GM21390 (cell line): ENCODE results near the gene SATB2.

ENCODE experiments used
- ATAC-seq: cut with Tn5 transposase; IDR thresholded peaks from one replicate; pipeline ENCODE4 v1.9.1; 2021; ENCODE audit not compliant: unreplicated experiment

SATB2 gene

DNA sequence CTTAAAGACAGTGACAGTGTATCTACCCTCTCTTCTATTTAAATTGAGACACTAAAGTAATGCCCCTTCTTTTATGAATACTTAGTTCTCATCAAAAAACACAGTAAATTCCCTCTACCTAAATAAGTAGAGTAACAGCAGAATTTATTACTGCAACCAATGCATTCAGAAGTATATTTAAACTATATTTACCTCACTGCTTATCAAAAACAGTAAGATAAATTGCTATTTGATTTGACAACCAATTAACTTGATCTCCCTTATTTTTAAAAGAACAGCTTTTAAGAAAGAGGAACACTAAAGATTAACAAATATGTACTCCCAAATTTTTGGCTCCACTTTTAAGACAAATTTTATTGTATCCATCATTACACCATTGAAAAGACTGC is 4.8 kb downstream of the SATB2 start:
- no peak for ATAC-seq

DNA sequence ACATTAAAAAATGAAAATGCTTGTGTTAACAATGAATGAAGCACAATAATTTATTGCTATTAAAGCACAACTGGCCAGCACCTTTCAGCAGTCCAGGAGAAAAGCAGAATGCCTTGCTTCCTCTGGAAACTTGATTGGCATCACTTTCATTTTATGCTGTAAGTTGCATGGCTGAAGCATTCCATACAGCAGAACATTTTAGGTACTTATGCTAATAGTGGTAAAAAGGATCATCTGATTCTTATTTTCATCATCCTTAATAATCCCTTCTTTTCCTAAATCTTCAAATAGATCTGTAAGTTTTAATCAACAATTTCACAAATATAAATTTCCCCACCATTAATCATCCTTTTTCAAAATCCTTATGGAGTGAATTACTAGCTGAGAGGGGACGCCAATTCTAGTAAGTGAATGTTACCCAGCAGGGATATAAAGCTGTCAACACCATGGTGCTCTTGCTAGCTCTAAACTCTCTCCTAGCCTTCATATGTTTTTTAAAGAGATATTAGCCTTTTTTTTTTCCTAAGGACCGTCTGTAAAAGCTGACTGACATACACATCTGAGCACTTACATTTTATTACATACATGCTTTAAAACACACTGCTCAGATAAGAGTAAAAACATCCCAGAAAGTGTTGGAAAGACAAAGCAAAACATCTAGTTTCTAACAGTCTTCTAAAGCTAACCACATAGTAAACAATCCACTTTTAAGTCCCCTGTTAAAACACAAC is 5.3 kb downstream of the SATB2 start:
- no peak for ATAC-seq

DNA sequence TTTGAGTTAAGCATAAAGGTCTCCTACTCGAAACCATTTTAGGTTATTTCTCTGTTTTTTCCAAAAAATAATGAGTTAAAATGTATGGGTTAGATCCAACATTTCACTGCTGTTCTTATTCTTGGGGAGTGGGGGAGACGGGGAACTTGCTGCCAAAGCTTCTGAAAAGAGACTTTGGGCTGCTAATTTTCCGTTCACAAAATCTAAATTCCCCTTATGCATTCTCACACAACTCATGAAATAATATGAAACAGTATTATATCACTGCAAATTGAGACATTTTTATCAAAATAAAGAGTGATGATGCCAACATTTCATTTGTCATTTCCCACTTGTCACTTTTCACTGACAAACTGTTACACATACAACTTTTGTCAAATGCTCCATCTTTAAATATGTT is 7.8 kb downstream of the SATB2 start:
- ATAC-seq: no peak

DNA sequence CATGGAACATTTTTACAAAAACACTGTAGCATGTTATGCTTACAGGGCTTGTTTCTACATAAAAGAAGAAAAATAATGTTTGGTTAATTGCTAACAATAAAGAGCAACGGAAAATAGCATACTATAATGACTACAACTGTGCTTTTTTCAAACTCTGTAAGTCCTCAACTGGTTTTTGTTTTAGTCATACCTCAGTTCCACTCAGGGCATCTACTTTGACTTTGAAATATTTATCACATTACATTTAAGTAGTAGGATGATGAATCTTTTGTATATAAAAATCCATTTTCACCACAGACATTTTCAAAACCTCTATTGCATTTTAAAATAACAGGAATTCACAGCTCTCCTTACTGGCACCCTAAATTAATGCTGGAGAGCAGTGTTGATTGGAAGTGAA is 8.3 kb downstream of the SATB2 start:
- ATAC-seq: no peak

DNA sequence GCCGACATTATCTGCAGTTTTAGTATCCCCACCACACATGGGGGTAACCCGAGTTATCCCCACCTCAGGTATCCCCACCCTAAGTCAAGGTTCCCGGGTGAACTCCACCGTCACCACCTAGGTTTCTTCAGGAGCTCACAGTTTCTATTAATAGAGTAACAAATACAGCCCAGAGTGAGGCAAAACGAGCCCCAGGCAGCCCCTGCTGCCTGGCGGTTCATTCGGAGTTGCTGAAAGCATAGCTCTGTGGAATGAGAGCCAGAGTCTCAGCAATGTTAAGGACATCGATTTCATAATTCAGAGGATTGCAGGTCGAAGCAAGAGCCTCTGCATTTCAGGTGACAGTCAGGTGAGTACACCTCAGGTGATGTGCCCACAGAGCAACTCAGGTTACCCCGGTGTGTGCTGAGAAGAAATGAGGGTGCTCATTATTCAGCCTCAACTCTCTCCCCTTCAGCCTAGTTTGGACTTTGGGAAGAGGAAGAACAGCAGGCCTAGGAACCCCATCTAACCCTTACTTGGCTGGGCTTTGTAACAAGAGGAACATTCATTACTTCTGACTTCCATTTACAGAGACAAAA is 10.7 kb downstream of the SATB2 start:
- no peak for ATAC-seq

DNA sequence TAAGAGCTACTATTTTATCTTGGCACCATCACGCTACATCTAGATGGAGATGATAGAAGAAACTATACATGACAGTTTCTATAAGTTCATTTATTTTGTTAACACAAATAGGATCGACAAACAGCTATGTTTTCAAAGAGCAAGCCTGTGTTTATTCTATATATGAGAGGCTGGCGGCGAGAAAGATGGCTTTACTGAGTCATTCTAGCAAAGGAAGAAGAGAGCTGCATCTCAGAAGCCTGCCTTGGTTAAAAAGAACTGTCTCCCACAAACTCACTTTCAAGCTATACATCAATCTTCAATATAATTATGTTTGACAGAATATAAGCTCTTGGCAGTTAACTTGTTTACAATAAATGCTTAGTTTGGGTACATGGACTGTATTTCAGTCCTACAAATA is 13.0 kb downstream of the SATB2 start:
- ATAC-seq: no peak

DNA sequence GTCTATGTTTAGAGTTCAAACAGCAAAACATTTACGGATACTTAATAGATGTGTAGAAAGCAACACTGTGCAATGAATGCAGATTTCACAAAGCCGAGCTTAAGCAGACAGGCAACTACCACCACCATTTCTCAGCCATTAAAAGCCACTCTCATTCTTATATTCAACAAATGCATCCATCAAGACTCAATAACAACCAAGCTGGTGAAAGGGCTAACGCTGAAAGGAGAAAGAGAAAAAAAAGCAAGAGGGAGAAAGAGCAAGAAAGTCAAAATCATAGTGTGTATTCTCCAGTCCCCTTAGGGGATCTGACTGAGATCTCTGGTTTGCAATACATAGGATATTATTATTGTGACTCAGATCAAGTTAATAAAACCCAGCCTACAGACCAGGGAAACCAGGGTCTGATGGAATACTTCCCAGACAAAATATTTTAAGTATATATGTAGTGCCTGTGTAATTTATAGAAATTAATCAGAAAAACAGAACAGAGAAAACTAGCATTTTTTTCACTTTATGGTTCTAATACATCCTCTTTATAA is 14.1 kb downstream of the SATB2 start:
- ATAC-seq: no peak

DNA sequence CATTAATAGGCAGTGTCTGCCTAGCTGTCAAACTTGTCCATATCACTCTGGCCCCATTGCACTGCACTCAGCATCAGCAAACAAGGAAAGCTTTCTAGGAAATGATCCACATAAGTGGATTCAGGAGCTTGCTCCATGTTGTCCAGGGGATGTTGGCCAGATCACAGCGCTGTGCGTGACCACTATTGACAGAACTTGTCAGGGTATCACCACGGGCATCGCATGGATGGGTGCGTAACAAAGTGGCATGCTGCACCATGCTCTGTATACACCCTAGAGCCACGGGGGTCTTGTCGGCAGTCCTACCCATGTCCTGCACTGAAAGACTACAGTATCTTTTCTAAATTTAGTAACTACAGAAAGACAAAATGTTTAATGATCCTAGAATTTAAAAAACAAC is 15.6 kb downstream of the SATB2 start:
- ATAC-seq: no peak

DNA sequence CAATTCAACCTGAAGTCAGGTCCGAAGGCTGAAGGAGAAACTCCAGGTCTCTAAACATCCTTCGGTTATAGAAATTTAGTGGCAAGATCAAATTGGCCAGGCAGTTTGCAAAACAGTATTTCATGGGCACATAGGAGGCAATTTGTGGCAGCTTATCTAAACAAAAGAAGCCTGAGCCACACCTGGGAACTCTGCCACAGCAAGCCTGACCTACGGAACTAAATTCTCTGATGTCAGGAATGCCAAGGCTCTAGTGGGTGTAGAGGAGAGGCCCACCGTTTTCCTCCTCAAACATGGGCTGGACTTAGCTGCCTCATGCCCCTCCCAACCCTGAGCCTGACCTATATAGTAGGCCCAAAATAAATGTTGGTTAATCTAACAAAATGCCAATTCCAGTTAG is 16.0 kb downstream of the SATB2 start:
- no peak for ATAC-seq

DNA sequence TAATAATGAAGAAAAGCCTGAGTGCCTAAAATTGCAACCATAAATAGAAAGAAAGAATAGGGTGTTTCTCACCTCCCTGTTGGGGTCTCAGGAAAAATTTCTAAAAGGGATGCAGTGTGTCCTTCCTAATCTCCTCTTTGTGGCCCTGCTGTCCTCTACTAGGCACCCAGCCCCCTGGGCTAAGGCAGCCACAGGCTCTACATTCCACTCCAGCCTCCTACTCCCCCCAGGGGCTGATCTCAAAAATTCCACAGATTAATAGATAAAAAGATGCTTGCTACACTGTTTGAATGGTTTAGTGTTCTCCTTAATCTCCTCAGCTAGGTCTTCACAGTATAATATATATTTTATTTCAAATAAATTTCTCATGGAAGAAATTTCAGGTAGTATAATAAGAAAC is 17.6 kb downstream of the SATB2 start:
- ATAC-seq: no peak

DNA sequence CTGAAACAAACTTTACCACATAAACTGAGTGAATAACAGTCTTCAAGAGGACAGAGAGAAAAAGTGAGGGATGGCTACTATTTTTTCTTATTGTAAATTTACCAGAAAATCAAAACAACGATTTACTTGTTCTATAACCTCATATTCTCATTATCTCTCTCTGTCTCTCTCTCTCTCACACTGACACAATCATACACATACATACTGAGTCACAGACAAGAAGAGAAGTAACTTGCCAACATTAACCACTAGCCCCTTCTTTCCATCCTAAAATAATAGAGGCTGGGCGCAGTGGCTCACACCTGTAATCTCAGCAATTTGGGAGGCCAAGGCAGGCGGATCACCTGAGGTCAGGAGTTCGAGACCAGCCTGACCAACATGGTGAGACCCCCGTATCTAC is 18.2 kb downstream of the SATB2 start:
- no peak for ATAC-seq

DNA sequence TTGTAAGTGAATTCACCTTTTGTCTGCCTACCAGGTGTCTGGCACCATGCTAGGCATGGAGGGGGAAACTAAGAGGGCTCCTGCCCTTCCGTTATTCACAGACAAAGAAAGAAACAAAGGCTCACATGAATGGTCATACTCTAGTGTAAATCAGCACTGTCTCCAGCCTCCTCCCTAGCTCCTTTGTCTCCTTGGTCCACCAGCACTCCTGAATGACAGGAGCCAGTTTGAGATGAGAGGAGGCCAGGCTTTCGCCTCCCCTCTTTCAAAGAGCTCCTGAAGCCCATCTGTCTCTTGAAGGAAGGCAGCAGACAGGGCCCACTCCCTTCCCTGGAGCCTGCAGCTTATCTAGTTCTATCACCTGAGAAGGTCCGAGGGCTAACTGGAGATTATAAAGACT is 18.7 kb downstream of the SATB2 start:
- ATAC-seq: no peak

DNA sequence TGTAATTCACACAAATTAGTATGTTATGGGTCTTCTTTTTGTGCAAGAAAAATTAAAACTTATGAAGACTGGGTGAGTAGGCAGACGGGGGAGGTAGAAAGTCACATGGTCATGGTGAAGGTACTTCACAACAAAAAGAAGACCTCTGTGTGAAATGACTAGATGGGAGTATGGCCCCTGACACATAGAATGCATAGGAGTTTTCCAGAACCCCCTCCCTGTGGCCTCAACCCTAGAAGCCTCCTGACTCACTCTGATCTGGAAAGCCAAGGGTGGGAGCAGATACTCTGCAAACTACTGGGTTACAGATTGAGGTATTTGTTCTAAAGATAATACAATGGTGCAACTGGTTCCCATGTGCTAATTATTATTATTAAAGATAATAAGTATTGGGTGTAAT is 23.2 kb downstream of the SATB2 start:
- ATAC-seq: no peak

DNA sequence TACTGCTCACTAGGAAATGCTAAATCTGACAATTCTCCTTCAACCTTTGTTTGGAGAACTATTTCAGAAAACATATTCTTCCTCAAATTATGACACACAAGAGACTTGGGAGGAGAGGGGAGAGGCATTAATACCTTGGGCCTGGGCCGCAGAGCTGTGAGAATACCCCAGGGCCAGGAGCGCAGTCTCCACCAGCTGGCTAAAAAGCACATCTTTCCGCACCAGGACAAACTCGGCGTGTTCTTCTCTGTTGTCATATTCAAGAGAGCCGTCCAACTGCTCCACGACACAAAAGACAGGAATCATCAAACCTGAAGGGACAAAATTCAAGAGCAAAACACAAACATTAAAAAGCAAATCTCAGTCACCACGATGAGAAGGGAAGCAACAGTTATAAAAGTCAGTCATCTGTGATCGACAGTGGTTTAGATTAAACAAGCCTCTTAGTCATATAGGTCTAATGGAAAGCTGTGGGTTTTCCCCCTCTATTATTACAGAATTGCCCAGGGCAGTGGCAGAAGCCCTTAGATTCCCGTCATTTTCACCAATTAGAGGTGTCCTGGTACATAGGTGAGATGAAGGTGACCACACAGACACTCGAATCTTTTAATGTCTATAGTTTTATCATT is 24.4 kb downstream of the SATB2 start:
- no peak for ATAC-seq

DNA sequence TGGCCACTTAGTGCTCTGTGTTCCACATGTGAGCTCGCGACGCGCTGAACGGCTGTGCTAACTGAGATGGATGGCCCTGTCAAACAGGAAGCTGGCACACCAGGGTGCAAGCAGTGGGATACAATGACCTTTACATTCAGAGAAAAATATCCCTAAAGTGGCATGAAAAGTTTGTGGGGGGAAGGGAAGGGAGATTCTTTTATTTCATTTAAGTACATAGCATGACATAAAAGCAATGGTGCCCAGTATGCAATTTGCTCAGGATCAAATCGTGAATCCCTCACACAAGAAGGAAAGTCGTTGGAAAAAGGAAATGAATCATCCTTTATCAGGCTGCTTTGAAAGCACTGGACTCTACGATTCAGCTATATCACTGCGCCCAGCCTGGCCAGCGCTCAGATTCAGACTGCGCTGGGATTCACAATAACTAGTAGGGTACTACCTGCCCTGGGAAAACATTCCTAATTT is 26.0 kb downstream of the SATB2 start:
- ATAC-seq: no peak

DNA sequence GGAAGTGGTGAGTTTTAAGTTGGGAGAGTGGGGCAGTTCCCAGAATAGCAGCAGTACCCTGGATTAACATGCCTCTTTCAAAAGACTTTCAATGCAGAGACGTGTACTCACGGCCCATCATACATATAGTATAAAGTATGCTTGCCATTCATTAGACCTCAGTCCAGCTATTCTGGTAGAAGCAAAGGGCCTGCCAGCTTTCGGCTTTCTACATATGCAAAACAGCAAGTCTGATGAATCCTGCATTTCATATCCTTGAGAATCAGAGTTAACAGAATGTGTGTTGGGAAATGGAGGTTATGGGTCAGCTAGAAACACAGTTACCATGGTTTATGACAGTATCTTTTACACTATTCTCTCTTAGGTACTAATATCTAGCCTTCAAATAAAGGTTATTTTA is 27.5 kb downstream of the SATB2 start:
- no peak for ATAC-seq

DNA sequence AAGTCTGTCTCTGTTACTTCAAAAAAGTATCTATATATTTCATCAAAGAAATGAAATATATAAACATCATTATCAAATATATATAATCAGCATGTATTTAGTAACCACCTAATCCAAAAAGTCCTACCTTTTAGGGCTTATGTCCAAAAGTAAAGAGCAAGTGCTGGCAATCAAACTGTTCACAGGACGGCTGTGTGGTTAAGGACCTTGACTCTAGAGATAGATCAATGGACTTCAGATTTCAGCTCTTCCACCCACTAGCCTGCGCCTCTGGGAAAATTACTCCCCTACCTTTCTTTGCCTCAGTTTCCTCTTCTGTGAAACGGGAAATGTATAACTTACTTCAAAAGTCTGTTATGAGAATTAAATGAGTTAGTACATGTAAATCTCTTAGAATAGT is 29.4 kb downstream of the SATB2 start:
- ATAC-seq: no peak

DNA sequence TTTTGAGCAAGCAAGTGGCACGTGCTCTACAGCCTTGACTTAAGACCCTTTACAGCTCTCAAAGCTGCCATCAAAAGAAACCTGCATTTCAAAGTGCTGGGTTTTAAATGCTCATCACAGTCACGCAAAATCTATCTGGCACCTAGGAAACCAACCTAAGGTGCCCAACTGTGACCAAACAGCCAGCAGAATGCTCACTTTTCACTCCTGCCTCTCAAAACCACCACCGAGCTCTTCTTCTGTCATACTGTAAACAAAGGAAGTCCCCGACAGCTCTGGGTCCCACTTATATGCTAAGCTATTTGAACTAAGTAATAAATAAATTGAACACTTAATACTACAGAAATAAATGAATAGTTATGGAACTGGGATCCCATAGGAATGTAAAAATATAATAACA is 33.6 kb downstream of the SATB2 start:
- ATAC-seq: no peak

DNA sequence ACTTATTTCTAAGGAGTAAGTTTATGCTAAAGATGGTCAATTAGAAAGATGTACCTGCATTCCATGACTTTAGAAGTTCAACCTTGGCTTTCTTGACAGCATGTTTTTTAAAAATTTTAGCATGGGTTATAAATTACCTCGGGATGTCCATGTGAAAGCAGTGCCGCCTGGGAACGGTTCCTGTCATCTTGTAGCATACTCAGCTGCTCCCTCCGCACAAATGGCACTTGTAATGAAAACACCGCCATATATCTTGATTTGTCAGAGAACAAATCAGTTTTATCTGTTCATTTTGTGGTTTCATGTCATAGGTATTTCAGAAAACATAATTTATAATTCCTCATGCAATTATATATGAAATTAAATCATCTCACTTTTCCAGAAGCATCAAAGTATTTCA is 38.3 kb downstream of the SATB2 start:
- ATAC-seq: no peak

DNA sequence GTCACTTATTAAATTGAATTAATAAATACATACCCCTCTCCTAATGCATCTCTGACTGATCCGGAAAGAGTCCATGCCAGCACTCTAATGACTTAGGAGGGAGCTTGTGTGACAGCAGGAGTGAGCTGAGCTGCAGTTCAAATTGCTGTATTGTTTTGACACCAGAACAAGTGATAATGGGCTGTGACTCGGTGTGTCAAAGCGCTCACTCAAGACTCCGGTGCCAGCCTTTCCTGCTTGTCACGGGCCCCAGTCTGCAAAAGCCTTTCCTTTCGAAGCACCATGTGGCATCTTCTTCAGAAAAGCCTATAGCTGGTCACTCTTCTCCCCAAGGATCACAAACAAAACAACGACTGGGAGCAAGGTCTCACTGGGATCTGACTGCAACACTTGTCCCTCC is 43.3 kb downstream of the SATB2 start:
- no peak for ATAC-seq

DNA sequence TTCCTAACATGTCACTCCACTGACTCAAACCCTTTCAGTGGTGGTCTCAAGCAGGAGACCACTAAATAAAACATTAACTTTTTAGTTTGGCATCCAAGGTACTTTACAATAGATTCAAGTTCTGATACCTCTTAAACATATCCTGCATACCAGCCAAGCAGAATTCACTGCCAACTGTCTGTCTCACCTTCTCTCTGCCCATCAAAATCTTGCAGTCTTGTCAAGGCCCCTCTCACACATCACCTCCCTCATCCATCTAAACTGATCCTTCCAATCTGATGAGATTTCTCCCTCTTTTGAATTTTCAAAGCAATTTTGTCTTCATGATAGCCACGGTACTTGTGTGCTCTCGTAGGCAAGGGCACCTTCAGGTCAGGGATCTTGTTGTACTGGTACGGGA is 43.7 kb downstream of the SATB2 start:
- ATAC-seq: no peak

DNA sequence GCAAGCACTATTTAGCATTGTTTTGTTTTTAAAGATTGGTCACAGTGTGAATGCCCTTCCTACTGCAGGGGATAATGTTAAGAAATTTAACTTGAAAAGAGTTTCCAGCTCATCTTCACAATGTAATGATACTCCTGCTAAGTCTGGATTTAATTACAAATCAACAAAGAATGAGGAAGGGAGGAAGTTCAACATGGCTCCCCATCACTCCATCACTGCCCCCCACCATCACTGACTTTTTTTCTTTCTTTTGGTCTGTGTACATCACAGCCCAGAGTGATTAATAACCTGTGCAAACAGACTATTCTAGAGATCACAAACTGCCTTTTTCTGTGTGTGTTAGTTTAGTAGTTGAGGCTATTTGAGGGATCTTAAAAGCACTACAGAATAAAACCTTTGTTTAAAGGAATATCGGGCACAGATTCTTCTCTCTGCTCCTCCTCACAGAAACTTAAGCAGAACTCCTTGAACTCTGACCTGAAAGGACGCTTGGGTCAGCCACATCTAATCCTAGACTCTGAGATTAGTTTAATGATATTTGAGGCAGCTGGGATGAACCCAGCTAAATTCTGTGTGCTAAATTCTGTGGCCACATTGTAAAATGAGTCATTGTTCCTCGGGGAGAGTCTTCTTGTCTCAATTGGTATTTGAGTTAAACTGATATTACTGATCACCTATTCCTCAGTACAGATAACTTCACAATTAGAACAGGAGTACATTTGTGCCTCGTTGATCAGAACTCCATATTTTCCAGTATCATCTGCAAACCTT is 47.8 kb downstream of the SATB2 start:
- ATAC-seq: no peak
